Gastrocnemius medialis (tissue), 4 donors: ENCODE data around the gene CD7. TPM values are rescaled to one million over a fixed set of nuclear protein-coding genes. Genes with fewer than 3 reads are reported as not detected.
A peak's percentile ranks its signal among the peaks of the same experiment; 100 is the strongest.

Source experiments
- ATAC-seq, 2 donors: fragments of 150-250 bp; one replicate each; pipeline ENCODE4 v1.9.1; 2016
- DNase-seq, 2 donors: peaks; one replicate each; pipeline ENCODE4 v3.0.0-alpha.2; 2019
- H3K27ac ChIP-seq, 4 donors: fragments of 200-600 bp; sonication (generic); 1 replicate in 1 of 4; 2 replicates in 3 of 4; pipeline ENCODE4 v1.5.1; 2016 to 2018; ENCODE audit warnings: mild to moderate bottlenecking in 2 of 4, moderate library complexity in 1 of 4
- H3K27me3 ChIP-seq, 3 donors: fragments of 200-600 bp; sonication (generic) in 2 of 3; 1 replicate in 1 of 3; 2 replicates in 2 of 3; pipeline versions ENCODE4 v1.5.1 to v1.6.0; 2016 to 2019; ENCODE audit warnings: mild to moderate bottlenecking in 1 of 3, moderate library complexity in 1 of 3
- H3K36me3 ChIP-seq, 2 donors: fragments of 200-600 bp; sonication (generic) in 1 of 2; one replicate each; pipeline ENCODE4 v1.5.1; 2017 to 2018
- H3K4me1 ChIP-seq, 2 donors: fragments of 200-600 bp; sonication (generic) in 1 of 2; one replicate each; pipeline ENCODE4 v1.5.1; 2016 to 2017; ENCODE audit warnings: mild to moderate bottlenecking in 2 of 2
- H3K4me3 ChIP-seq, 4 donors: fragments of 200-600 bp; sonication (generic) in 3 of 4; 1 replicate in 1 of 4; 2 replicates in 3 of 4; pipeline ENCODE4 v1.5.1; 2016 to 2019; ENCODE audit warnings: mild to moderate bottlenecking in 2 of 4
- H3K9me3 ChIP-seq, 3 donors: fragments of 200-600 bp; sonication (generic) in 2 of 3; 1 replicate in 1 of 3; 2 replicates in 2 of 3; pipeline ENCODE4 v1.5.1; 2016 to 2019
- CTCF ChIP-seq, 5 experiments: fragments of 450-650 bp in 3 of 5; fragments of 200-600 bp in 2 of 5; sonication (generic) in 2 of 5; IDR thresholded peaks in 4 of 5; conservative IDR thresholded peaks in 1 of 5; 1 replicate in 4 of 5; 2 replicates in 1 of 5; pipeline ENCODE4 v1.5.1; 2016 to 2019; ENCODE audit warnings: antibody characterized with exemption in 5 of 5, mild to moderate bottlenecking in 3 of 5, moderate library complexity in 3 of 5
- POLR2A ChIP-seq, 2 donors: fragments of 450-650 bp; IDR thresholded peaks; one replicate each; pipeline ENCODE4 v1.6.1; 2017; ENCODE audit warnings: antibody characterized with exemption in 2 of 2, mild to moderate bottlenecking in 2 of 2, moderate library complexity in 2 of 2
- in situ Hi-C, 4 donors: fragments of 200-750 bp; cut with MboI; loops; one replicate each; pipeline versions ENCODE4 v1.15.0 to v1.8.0; 2017; ENCODE audit warnings: low sequenced_read_pairs in 4 of 4
- intact Hi-C: fragments of 100-400 bp; cut with DNase I; formaldehyde crosslinking; loops from one replicate; pipeline ENCODE4 v1.15.1; 2023; ENCODE audit warnings: low total_unique reads
- total RNA-seq, 4 donors: library from RNA; depleted of rRNA; stranded (reverse); fragments of >200 nt; gene quantifications; one replicate each; pipeline versions ENCODE4 v1.1.0 to v1.2.3, GENCODE V29; 2016

CD7 gene
- total RNA-seq, 4 donors from 2014 or later, result 1.7 TPM; not detected in 3

GRCh38 chr17:82302568-82302963 is 14.8 kb downstream of the CD7 start:
- Histone ChIP-seq H3K27ac (no peak overlapping the region), H3K4me1 (peaks cover 6 to 16% of the 10 kb centered on the region in 2 donors), H3K27me3 (no peaks in the 10 kb centered on the region), H3K9me3 (no peaks in the 10 kb centered on the region), H3K4me3 (no peak overlapping the region), H3K36me3 (no peaks in the 10 kb centered on the region)
- ATAC-seq, result no peak
- in situ Hi-C loops (no loop called here), intact Hi-C loops (no loop called here)
- DNase-seq, result no peak
- no peak for TF ChIP-seq POLR2A (IDR thresholded peaks at IDR 0.05)
- no peak for TF ChIP-seq CTCF (IDR thresholded peaks at IDR 0.05 in 4 of 5, conservative IDR thresholded peaks at IDR 0.05 in 1 of 5)

GRCh38 chr17:82301916-82302567 is 15.4 kb downstream of the CD7 start:
- in situ Hi-C loops (no loop called here), intact Hi-C loops (loop anchor here (1.0 kb wide), 1 partner anchor 19 kb away; no protein-coding TSS in a partner anchor)
- no peaks in the 10 kb centered on the region for H3K36me3 ChIP-seq
- H3K4me1 ChIP-seq, result peaks cover 8 to 19% of the 10 kb centered on the region in 2 donors
- H3K4me3 ChIP-seq, result no peak overlapping the region
- no peak for DNase-seq
- no peak for TF ChIP-seq POLR2A (IDR thresholded peaks at IDR 0.05)
- no peak for TF ChIP-seq CTCF (IDR thresholded peaks at IDR 0.05 in 4 of 5, conservative IDR thresholded peaks at IDR 0.05 in 1 of 5)
- H3K9me3 ChIP-seq, result no peaks in the 10 kb centered on the region
- no peak for ATAC-seq
- no peak overlapping the region for H3K27ac ChIP-seq
- no peaks in the 10 kb centered on the region for H3K27me3 ChIP-seq

GRCh38 chr17:82301300-82301915 is 16.0 kb downstream of the CD7 start:
- Histone ChIP-seq H3K4me3 (no peak overlapping the region), H3K9me3 (no peaks in the 10 kb centered on the region), H3K4me1 (peaks cover 15 to 26% of the 10 kb centered on the region in 2 donors), H3K27ac (no peak overlapping the region), H3K27me3 (no peaks in the 10 kb centered on the region), H3K36me3 (no peaks in the 10 kb centered on the region)
- ATAC-seq (no peak), DNase-seq (no peak)
- in situ Hi-C loops (no loop called here), intact Hi-C loops (loop anchor here (1.0 kb wide), 1 partner anchor 20 kb away; no protein-coding TSS in a partner anchor)
- TF ChIP-seq POLR2A (IDR thresholded peaks at IDR 0.05) (no peak), CTCF (IDR thresholded peaks at IDR 0.05 in 4 of 5, conservative IDR thresholded peaks at IDR 0.05 in 1 of 5) (no peak)

- Histone ChIP-seq H3K4me3 (no peak overlapping the region), H3K27ac (no peak overlapping the region), H3K36me3 (no peaks in the 10 kb centered on the region), H3K9me3 (no peaks in the 10 kb centered on the region), H3K4me1 (peaks cover 19 to 27% of the 10 kb centered on the region in 2 donors), H3K27me3 (no peaks in the 10 kb centered on the region)
- DNase-seq, result peak; percentile 39 to 62
- in situ Hi-C loops (no loop called here), intact Hi-C loops (loop anchor here (1.0 kb wide), 1 partner anchor 21 kb away; no protein-coding TSS in a partner anchor)
- ATAC-seq, result no peak
- TF ChIP-seq POLR2A (IDR thresholded peaks at IDR 0.05) (no peak), CTCF (IDR thresholded peaks at IDR 0.05 in 4 of 5, conservative IDR thresholded peaks at IDR 0.05 in 1 of 5) (peak; percentile 69 to 93 (median 84))
These were observed 16.6 kb downstream of the CD7 start for GRCh38 chr17:82300707-82301270.
